HG02938 (cell line): Measurements from ENCODE around the gene SLC12A1.

Source experiments
- ATAC-seq: cut with Tn5 transposase; IDR thresholded peaks from one replicate; pipeline ENCODE4 v1.9.1; 2021; ENCODE audit warnings: mild to moderate bottlenecking, moderate library complexity; ENCODE audit not compliant: unreplicated experiment

SLC12A1 gene

DNA sequence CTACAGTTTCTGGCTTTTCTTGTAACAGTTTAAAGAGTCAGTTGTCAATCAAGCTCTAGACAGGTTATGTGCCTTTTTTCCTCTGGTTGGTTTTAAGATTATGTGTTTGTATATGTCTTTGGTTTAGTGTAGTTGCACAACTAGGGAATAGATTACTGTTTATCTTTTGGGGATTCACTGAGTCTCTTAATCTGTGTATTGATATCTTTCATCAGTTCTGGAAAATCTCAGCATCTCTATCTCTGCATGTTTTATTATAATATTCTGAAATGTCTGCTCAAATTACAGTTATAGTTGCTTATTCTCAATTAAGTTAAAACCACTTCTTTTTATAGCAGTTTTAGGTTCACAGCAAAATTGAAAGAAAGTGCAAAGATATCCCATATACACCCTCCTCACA, 139.4 kb downstream of the SLC12A1 start:
- ATAC-seq: no peak

DNA sequence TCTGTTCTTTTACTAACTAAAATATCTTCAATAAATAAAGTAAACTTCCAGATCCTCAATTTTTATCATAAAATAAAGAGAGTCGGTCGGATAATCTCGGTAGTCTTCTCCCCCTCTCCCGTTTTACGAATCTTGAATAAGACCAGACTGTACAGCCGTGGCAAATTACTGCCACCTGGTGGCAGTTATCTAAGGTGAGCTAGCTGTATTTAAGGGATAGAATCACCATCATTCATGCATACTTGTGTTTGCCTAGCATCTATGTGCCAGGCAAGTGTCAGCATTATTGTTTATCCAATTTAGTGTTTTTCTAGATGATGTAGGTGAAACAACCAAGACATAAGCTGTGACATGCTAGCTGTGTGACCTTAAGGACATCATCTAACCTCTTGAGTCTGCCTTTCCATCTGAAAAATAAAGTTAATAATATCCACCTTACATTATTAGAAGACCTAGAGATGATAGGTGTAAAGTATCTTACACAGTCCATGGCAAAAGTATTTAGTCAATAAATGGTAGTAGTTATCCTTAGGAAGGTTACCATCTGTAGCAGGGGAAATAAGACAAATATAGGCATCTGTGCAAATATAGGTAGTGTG, 146.5 kb downstream of the SLC12A1 start:
- ATAC-seq: peak; percentile 79
